C1 segment of cervical spinal cord (tissue), 14 donors: ENCODE data around the gene ANKRD13D.
"Not testable (repeated sequence)": the region's sequence is repeated elsewhere in the genome, so short reads cannot be mapped to it uniquely, and the experiment has no call there.

Experiments
- DNase-seq, 14 donors: peaks; one replicate each; lab custom pipeline; 2025; lab: John Stamatoyannopoulos, UW

The ANKRD13D gene

DNA sequence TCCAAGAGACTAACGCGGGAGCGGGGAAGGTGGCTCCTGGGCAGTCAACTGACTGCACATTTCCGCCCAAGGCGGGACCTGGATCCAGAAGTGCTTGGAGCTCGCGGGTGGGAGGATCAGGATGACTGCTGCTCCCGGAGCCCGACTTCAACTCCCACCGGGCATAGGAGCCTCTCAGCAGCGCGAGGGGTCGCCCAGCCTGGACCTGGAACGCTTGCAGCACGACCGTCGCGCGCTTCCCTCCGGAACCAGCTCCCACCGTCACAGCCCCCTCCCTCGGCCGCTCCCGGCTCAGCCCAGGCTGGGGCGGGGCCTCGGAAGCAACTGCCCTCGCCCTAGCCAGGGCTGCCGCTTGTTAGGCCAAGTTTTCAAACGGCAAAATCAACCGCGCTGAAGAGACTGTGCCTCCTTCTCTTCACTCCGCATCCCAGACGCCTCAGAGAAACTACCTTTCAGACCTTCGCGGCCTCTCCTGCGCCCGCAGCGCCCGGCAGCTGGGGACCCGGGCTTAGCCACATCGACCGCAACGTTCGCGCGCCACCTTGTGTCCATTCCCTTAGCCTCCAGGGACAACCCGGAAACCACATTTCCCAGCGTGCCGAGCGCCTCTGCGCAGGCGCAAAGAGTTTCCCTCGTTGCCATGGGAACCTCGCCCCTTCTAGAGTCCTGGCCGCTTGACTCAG lies 28.2 kb downstream of the ANKRD13D start:
- peak; percentile 91 to 99 (median 96) for DNase-seq

DNA sequence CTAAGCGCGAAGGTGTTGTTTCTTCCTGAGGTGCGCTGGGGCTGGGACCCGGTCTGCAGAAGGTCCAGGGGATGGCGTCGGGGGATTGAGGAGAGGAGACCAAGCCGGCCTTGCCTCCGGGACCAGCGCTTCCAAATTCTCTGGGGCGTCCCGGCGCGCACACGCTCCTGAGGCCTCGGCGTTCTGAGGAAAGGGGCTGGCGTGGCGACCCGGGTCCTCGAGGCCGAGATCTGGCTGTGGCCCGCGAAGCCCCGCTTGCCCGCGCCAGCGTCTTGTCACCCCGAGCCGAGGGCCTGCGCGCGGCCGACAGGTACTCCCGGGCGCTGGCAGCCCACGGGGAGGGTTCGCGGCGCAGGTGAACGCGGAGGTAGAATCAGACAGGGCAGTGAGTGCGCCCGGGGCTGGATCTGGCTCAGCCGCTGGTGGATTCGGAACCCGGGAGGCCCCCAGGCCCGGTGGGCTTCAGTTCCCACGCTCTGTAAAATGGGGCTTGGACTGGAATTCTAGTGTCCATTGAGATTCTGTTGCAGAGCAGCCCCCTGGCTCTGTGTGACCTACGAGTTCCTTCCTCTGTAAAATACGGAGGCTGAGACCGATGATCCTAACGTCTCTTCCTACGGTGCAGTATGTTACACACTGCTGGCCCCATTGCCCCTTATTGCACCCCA lies 28.9 kb downstream of the ANKRD13D start:
- DNase-seq, result no peak

DNA sequence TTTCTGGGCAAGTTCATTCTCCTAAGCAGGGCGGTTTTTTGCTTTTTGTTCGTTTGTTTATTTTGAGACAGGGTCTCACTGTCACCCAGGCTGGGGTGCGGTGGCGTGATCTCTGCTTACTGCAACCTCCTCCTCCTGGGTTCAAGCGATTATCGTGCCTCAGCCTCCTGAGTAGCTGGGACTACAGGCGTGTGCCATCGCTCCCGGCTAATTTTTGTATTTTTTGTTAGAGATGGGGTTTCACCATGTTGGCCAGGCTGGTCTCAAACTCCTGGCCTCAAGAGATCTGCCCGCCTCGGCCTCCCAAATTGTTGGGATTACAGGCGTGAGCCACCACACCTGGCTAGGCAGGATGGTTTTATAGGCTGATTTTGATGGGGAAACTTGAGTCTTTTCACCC lies 29.8 kb downstream of the ANKRD13D start:
- DNase-seq, result not testable (repeated sequence)

DNA sequence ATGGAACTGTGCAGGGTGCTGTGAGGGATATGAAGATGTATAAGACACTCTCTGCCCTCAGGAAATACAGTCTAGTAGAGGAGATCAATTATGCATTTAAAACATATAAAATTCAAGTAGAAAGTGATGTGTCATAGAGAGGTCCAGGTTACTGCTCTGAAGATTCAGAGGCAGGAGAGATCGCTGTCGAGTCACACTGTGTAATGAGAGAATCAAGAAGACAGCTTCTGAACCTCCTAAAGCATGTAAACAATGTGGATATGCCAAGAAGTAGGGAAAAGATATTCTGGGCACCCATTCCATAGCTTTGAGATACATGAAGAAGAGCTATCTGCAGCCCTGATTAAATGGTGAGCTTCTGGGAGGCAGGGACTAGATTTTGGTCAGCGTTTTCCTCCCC lies 30.9 kb downstream of the ANKRD13D start:
- DNase-seq, result no peak

DNA sequence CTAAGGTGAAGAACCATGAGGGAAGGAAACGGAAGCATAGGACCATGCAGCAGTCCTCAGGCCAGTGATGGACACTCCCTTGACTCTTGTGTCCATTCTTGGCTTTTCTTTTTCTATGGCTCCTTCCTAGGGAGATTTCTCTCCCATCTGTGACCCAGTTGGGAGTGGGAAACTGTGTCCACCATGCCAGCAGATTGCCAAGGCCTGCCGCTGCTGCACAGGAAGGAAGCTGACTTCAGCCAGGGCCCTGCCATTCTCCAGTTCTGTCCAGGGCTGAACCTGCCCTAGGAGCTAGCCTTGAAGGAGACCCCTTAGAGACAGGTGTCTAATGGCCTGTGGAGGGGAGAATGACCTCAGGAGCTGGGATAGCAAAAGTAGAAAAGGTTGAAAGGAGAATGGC lies 31.6 kb downstream of the ANKRD13D start:
- no peak for DNase-seq

DNA sequence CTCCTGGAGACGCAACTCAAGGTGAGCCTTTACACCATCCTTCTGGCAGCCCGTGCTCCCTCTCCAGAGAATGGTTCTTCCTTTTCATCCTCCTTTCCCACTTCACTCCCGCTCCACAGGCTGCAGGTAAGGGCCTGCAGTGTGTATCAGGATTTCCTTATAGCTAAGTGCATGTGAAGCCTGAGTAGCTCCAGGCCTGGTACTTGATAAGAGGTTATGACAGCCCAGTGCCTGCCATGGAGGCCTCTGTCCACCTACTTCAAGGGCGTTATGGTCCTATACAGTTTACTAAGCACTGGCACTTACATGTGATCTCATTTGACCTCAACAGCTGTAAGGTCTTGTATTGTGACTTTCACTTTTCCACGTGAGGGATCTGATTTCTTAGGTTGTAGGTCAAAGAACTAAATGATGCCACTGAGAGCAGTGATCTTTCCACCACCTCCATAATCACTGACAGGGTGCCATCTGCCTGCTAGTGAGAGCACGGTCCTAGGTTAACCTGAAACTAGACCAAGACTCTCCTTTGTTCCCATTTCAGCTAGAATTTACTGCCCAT lies 32.3 kb downstream of the ANKRD13D start:
- no peak for DNase-seq

DNA sequence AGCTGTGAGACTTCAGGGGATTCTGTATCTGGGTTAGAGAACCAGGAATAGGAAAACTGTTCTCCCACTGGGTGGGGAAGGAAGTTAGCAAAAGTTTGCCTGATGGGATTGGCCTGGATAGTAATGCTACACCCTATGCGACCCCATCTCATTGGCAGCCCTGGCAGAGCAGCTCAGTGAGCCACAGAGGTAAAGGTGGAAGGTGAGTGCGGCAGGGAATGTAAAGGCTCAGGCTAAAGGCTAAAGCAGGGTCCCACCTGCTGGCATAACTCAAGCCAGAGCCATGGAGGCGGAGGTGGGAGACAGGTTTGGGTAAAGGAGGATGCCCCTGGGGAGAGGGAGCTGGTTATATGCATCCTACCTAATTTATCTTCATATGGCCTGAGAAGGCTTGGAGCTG lies 32.9 kb downstream of the ANKRD13D start:
- DNase-seq, result no peak

DNA sequence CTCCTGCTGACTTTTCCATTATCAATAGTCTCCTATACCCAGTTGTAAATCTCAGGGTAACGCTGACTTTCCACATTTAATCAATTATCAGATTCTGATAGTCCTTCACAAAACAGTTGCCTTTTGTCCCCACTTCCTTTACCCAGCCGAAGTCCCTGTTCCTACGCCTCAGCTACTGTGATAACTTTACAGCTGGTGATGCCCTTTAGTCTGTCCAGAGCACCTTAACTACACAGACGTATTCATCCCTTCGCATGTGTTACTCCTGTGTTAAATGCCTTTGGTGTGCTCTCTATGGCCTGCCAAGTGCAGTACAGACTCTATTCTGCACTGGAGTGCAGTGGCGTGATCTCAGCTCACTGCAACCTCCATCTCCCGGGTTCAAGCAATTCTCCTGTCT lies 34.4 kb downstream of the ANKRD13D start:
- no peak for DNase-seq

DNA sequence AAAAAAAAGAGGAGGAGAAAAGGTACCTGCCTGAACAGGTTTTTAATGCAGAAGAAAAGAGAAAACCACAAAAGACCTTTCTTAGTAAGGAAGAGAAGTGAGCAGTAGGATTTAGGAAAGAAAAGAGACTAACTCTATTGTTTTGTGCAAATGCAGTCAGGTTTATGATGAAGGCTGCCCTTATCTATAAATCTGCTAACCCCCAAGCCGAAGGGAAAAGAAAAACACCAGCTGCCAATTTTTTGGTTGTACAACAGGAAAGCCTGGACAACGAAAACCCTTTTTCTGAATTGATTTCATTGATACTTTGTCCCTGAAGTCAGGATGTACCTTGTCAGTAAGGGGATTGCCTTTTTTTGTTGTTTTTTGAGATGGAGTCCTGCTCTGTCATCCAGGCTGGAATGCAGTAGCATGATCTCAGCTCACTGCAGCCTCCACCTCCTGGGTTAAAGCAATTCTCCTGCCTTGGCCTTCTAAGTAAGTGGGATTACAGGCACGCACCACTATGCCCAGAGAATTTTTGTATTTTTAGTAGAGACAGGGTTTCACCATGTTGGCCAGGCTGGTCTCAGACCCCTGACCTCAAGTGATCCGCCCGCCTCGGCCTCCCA lies 43.1 kb downstream of the ANKRD13D start:
- DNase-seq, result no peak

DNA sequence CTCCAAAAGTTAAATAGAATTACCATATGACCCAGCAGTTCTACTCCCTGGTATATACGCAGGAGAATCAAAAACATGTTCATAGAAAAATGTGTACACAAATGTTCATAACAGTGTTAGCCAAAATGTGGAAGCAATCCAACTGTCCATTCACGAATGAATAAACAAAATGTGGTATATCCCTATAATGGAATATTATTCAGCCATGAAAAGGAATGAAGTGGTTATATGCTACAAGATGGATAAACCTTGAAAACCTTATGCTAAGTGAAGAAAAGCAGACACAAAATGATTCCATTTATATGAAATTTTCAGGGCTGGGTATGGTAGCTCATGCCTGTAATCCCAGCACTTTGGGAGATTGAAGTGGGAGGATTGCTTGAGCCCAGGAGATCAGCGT lies 48.2 kb downstream of the ANKRD13D start:
- DNase-seq, result no peak

DNA sequence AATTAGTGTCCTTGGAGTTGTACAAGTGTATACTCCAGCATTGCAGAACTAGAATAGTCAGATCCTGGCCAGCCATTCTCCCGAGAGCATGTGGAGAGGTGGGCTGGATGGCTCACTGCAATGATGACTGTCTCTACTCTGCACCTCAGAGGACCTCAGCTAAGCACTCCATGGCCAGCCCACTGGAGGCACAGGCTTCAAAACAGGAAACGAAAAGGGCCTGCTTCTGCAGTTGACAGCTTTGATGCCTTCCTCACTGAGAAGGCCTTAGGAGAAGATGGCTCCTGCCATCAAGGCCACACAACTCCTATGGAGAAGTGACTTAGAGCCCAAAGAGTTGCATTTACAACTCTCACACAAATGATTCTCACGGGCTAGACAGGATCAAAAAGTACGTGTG lies 55.2 kb downstream of the ANKRD13D start:
- DNase-seq, result no peak

DNA sequence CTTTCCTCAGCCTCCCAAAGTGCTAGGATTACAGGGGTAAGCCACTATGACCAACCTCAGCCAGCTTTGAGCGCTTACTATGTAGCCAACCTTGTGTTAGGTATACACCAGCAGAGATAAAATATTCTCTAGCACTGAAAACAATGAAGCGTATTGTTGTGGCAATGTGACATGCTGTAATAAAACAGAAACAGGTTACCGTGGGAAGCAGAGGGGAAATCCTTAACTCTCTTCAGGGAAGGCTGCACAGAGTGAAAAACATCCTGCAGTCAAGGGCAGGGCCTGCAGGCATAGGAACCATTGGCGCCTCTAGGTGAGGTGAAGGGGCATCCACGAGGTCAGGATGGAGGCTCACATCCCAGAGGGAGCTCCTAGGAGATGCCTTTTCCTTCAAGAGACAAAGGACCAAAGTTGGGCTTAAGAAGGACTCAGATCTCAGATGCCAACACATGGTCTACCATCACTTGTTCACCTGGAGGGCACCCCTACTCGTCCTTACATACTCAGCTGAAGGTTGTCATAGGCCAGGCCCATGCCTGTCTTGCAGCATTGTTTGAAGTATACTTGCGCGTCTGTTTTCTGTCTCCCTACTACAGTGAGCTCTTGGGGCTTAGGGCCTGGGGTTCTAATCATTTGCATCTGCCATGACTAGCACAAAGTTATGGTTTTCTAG lies 56.3 kb downstream of the ANKRD13D start:
- DNase-seq, result no peak

DNA sequence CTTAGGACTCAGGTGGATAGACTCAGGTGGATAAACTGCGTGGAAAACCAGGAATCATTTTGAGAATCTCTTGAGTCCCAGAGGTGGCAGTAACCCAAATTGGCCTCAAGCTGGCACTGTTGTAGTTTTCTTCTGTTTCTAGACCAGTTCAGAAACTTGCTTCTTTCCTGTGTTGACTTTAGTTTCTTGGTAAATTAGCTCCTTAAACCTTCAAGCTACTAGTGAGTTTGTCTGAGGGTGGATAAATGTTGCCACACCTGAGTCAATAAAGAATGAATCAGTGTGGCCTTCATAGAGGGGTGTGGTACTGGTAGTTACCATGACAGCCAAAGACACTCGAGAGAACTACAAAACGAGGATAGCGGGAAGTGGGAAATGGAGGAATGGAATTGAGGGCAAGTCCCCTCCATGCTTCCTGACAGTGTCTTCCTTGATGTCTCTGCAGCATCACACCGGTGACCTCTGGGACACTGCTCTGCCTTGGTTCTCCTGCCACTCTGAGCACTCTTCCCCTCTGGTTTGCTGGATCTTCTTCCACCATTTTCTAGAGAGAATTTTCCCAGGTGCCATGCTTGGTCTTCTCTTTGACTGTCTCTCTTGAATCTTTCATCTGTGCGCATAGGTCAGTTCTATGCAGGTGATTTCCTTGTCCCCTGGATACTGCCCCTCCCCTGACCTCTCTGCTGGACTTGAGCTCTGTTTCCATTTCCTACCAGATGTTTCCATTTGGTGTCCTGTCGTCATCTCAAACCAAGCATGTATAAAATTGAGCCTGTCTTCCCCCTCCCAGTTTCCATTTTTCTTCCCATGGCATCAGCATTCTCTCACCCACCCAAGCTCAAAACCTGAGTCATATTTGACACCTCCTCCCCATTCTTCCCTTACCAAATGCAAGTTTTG lies 57.1 kb downstream of the ANKRD13D start:
- no peak for DNase-seq

DNA sequence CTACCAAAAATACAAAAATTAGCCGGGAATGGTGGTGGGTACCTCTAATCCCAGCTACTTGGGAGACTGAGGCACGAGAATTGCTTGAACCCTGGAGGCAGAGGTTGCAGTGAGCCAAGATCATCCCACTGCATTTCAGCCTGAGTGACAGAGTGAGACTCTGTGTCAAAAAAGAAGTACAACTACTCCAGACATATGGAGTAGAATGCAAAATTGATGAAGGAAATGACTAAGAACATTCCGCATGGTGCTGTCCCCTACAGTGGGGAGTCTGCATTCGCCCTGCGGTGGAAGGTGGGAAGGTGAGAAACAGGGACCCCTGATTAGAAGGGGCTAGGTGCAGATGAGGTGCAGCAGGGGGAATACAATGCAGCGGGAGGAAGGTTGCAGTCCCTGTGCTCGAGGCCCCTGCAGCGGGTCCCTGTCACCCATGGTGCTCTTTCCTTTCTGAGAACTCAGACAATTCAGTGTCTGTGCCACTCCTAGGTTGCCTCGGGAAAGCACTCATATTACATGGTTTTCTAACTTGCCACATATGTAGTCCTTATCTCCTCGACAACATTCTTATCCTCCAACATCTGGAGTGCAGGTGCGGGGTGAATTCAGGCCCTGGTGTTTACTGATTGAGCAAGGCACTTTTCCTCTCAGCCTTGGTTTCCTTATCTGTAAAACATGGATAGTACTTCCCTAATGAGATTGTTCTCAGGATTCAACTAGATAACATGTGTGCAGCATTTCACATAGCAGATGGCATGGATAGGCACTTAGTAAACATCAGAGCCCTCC lies 59.1 kb downstream of the ANKRD13D start:
- no peak for DNase-seq

DNA sequence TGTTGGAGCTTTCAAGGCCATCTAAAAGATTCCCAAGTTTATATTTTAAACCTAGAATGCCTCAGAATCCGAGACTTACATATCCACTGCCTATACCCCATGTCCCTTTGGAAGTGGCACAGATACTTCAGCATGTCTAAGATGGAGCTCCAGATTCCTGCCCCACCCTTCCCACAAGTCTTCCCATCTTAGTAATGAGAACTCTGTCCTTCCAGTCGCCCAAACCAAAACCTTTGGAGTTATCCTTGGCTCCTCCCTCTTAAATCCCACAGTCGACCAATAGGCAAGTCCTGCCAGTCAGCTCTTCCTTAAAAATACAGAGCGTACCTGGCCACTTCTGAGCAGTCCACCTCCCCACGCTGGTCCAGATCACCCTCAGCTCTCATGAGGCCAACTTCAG lies 59.9 kb downstream of the ANKRD13D start:
- no peak for DNase-seq

DNA sequence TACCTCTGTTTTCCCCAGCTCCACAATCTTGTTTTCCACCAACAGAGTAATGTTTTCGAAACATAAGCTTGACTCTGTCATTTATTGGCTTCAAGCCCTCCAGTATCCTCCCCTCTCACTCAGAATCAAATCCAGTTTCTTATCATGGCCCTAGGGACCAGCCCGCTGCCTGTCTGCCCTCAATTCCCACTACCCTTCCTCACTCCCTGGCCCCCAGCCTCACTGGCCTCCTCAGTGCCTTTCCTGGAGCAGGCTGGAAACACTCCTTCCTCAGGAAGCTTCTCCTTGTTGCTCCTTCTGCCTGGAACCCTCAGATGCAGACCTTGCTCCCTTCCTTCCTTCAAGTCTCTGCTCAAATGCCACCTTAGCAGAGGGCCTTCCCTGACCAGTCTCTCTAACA lies 60.4 kb downstream of the ANKRD13D start:
- DNase-seq, result no peak

DNA sequence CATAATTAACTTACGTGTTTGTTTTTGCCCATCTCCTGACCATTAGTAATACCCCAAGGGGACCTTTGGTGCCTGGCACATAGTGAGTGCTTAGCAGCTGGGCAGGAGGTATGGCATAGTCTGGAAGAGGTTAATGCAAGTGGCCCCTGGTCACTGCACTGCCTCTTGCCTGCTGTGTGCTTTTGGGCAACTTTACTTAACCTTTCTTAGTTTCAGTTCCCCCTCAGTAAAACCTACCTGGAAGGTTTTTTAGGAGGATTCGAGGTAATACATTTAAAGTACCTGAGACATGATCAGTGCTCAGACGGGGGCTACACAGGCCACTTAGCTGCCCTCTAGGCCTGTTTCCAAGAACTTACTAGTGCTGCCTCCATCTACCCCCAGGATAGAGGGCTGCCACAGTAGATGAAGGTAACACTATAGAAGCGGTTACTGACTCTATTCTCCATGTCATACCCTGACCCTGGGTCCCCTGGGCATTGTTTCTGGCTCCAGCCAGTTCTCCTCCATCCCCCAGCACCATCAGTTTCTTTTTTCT lies 60.9 kb downstream of the ANKRD13D start:
- DNase-seq, result no peak

DNA sequence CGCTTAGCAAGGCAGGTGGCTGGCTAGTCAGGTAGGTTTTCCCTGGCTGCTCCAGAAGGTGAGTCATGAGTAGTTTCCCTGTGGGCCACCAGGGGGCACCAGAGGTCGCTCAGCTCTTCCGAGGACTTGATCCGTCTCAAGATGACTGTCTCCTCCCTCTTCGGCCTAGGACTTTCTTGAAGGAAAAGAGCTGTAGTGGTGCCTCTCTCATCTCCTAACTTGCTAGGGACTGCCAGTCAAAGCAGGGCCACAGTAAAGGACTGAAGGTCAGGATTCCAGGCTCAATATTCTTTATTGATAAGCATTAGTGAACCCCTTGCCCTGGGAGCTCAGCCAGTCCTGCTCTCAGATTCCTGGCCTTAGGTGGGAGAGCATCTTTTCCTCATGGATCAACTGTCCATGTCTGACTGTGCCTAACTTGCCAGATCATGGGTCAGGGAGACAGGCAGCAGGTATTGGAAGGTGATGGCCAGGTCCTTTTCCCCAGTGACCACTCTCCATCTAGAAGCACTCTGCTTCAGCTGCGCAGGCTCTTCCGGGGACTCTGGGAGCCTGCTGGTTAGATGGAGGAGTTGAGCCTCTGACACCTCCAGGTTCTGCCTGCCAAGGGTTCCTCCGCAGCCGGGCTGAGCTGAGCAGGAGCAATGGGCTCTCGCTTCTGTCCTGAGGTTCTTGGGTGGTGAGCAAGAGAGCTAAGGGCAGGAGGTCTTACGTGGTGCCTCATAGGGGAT lies 62.3 kb downstream of the ANKRD13D start:
- peak in 7 of 14 donors; percentile 22 to 55 (median 40) for DNase-seq
